Midbrain (tissue), 1 donor: ENCODE measurements around the gene PIK3CB.

Source experiments
- DNase-seq: peaks from one replicate; lab custom pipeline; 2025; lab: John Stamatoyannopoulos, UW

Gene PIK3CB

DNA sequence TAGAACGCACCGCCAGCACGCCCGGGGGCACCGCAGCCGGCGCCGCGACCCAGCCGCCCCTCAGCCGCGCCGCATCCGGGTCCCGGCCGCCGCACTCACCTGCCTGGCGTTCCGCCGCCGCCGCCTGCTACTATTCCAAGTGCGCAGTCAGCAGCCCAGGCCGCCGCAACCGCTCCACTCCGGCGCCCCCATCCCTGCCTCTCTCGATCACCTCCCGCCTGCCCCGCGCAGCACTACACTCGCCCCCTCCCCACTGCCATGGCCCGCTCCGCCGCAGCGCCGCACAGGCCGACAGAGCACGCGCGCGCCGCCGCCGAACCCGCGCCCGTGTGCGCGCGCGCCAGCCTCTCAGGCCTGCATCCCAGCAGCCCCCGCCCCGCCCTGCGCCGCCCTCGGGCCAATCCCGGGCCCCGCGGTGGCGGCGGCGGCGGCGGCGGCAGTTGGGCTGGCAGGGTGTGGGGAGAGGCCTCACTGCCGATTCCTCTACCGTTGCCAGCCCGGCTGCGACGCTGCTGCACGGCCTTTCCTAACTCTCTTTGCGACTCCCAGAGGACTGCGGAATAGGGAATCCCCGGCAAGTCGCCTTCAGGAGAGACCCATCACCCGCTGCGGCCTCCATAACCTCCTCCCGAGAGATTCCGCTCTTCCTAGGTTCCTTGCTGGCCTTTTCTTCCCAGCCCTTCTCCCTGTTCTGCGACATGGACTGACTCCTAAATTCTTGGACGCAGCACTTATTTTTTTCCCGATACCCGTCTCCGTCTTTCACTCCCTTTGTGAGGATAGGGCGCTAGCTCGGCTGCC is at the start of gene PIK3CB:
PIK3CB (minus strand) TSS at position 333 of the 801 bp plus-strand sequence. CDS start 75,585 bp downstream, outside the sequence.
- peak; percentile 89 for DNase-seq

DNA sequence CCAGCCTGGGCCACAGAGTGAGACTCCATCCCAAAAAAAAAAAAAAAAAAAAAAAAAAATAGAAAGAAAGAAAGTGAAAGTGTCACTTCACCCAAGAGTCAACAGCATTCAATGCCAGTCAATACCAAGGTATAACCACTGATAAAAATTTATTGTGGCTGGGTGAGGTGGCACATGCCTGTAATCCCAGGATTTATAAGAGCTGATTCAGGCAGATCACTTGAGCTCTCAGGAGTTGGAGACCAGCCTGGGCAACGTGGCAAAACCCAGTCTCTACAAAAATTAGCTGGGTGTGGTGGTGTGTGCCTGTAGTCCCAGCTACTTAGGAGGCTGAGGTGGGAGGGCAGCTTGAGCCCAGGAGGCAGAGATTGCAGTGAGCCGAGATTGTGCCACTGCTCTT is 46.5 kb upstream of the PIK3CB start:
- DNase-seq: no peak

DNA sequence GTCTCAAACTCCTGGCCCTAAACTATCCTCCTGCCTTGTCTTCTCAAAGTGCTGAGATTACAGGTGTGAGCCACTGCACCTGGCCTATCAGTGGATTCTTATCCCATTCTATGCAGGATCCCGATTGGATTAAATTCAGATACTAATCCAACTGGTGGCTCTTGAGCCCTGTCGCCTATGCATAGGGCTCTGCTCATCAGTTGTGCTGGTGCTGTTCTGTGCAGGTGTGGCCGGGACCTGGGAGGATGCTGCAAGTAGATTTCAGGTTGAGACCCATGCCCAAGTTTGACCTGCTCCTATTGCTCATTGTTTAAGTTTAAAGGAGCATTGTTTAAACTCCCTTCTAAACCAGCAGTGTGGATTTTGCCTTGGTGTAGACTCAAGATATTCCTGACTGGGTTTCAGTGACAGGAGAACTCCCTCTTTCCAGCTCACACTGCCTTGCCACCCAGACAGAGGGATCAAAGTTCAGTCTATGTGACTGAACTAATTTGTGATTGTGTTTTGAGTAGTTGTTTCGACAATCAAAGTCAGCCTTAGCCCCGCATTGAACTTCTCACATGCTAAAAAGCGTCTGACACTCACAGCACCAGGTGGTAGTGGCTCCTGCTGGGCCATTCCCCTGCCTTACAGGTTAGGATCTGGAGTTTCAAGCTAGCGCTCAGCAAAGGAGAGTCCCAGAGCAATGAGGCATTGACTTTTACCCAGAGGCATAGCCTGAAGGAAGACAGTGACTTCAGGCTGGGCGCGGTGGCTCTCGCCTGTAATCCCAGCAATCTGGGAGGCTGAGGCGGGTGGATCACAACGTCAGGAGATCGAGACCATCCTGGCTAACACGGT is 45.0 kb upstream of the PIK3CB start:
- DNase-seq: no peak

DNA sequence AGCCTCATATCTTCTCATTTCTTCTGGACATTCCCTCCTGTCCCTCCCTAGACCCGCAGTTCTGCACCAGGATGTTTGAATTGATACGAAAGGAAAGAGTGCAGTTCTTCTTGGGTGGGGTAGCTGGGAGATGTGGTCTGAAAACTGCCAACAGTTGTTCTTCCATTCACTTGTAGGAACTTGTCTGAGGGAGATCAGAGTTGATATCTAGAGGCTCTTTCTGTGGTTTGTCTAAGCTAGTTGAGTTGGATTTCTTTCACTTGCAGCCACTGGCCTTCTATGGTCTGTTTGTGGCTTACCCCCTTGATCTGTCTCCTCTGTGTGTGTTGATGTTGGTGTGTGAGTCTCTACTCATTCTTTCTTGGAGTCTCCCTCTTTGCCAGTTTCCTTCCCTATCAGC is 42.5 kb upstream of the PIK3CB start:
- DNase-seq: no peak

DNA sequence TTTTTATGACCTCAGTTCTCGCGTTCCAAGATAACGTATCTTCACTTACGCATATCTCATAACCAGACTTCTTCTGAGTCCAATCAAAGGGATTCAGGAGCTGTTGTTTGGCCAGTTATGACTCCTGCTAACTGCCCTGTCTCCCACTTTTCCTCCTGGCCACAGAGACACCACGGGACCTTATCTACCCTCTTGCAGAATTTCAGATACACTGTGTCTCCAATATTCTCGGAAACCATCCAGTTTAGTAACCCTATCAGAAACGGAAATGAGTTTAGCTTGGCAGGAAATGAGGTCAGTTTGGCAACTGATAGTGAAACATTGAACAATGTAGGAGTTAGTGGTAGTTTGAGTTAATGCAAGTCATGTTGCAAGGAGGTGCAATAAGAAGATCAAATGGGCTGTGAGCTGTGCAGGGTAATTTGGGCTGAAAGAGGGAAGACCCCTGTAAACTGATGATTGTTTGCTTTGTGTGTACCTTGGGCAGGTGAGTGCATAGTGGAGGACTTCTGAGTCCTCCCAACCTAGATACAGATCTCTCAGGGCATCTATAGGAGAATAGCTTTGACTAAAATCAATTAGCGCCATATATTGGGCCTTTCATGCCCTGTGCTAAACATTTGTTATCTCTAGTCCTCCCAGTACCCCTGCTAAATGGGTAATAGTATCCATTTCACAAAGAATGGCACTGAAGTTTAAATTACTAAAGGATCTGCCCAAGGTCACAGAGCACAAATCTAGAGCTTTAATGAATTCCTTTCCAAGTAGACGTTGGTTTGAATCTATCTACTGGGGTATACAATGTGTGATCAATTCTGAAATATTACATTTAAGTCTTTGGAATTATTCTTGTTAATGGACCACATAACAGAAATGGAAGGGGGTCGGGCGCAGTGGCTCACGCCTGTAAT is 41.3 kb upstream of the PIK3CB start:
- no peak for DNase-seq

DNA sequence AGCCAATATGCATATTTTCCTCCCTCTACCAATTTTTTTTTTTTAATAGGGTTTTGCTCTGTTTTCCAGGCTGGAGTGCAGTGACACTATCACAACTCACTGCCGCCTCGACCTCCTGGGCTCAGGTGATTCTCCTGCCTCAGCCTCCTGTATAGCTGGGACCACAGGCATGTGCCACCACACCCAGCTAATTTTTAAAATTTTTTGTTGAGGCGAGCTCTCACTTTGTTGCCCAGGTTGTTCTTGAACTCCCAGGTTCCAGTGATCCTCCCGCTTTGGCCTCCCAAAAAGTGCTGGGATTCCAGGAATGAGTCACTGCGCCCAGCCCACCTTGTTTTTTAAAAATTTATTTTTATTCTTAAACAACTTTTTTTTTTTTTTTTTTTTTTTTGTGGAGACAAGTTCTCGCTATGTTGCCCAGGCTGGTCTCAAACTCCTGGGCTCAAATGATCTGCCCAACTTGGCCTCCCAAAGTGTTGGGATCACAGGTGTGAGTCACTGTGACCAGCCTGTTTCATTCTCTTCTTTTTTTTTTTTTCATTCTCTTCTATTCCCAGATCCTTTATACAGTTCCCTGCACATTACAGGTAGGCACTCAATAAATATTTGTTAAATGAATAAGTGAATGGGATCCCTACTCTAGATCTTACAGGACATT is 40.5 kb upstream of the PIK3CB start:
- DNase-seq: no peak

DNA sequence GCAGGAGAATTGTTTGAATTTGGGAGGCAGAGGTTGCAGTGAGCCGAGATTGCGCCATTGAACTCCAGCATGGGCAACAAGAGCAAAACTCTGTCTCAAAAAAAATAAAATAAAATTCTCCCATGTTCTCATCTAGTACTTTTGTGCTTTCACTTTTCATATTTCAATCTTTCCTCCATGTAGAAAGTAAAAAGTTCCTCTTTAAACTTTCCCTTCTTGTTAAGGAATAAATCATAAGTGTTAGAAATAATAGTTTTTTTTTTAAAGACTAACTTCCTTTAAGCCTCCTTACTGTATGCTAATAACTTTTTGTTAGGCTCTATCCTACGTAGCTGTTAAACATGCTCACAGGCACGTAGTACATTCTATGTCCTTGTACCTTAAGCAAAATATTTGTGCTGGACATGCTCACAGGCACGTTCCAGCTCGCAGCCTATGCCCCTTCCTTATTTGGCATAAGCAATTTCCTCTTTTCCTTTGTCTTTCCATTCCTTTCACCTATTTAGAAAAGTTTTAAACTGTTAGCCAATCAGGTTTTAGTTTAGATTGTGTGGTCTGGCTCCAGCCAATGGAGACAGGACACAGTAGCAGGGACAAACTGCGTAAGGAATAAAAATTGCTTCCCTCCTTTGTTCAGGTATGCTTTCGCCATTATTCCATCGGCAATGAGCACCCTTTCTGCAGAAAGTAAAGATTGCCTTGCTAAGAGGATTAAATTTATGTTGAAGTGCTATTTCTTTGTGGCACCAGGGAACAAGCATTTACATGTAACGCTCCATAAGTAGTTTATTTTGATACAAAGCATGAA is 38.9 kb upstream of the PIK3CB start:
- DNase-seq: no peak

DNA sequence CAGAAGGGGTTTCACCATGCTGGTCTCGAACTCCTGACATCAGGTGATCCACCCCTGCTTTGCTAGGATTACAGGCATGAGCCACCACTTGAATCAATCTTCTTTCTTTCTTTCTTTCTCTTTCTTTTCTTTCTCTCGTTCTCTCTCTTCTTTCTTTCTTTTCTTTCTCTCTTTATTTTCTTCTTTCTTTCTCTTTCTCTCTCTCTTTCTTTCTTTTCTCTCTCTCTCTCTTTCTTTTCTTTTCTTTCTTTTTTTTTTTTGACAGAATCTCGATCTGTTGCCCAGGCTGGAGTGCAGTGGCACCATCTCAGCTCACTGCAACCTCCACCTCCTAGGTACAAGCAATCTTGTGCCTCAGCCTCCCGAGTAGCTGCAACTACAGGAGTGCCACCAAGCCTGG is 37.9 kb upstream of the PIK3CB start:
- no peak for DNase-seq

DNA sequence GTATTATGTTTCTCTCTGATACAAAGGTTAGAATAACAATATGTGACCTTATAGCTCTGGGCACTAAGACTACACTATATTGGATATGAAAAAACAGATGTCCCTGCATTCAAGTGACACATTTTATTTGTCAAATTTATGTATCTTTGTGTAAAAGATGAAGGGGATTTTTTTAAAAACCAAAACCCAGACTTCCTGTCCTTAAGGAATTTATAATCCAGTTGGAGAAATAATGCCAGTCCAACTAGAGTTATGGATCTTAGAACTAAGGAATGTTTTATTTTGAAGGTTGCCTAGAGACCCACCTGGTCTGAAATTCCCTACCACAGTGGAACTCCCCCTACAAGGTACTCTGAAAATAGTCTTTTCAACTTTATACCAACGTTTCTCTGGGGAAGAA is 33.3 kb upstream of the PIK3CB start:
- no peak for DNase-seq

DNA sequence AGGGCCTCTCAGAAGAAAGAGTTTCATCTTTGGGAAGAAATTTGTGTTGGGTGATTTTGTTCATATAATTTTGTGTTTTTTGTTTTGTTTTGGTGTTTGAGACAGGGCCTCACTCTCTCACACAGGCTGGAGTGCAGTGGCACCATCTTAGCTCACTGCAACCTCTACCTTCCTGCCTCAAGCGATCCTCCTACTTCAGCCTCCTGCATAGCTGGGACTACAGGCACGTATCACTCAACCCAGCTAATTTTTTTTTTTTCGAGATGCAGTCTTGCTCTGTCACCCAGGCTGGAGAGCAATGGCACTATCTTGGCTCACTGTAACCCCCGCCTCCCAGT is 29.0 kb upstream of the PIK3CB start:
- no peak for DNase-seq

DNA sequence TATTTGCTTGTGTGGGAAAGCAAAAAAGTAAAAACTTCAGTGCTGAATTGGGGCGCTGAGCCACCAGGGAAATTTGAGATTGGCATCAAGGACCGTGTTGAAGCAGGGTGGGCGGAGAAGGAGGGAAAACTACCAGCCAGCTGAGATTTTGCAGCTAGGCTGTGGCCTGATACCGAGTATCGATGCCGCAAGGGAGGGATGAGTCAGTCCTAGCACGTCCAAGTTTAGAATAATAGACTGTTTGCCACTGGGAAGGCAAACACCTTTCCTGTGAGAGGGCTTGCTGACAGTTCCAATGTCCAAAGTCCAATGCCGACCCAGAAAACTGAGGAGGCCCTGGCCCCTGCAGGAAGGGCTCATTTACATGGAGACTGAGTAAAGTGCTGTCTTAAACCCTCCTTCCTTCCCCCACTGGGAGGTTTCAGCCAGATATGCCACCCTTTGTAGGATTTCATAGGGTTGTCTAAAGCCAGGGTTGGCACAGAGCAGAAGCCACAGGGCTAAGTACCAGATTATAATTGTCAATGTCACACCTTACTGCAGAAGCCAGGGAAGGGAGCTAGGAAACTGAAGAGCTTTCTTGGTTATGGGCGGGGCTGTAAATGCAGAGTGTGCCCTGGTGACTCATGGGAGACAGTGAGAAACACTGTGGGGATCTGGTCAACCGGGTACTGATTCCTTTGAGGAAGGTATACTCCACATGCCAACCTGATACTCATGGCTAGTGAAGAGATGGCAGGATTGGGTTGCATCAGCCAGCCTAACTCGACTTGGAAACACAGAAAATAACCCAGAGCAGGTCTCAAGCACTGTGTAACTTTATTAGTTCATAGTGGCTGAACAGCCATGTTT is 28.4 kb upstream of the PIK3CB start:
- DNase-seq: no peak

DNA sequence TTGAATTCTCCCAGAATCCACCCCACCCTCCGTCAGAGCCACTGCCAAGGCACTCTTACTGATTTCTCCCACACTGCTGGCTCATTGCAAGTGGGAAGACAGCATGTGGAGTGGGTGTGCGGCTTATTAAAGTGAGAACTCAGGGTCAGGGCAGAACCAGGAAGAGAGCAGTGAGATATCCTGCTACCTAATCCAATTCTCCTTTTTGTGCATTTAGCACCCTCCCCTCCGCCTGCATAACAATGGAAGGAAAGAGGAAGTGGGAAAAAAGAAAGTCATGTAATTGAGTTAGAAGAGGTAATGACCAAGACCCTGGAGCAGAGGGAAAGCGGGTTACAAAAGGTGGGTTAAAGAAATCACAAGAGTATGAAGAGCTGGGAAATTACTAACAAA is 27.8 kb upstream of the PIK3CB start:
- DNase-seq: no peak

DNA sequence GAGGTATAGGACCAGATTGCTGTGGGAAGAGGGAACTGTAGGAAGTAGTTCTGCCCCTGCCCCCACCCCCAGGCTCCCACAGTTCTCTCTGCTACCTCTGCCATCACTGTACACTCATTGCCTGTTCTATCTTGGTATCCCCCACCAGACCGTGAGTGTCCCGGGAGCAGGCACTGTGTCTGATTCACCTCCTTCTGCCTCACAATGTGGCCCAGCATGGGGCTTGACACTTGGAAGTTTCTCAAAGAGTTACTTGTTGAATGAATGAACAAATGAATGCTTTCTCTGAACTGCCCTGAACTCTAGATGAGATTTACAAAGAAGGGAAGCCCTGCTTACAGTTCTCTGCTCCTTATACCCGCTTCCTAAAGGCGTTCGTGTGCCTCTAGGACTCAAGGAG is 27.1 kb upstream of the PIK3CB start:
- DNase-seq: no peak

DNA sequence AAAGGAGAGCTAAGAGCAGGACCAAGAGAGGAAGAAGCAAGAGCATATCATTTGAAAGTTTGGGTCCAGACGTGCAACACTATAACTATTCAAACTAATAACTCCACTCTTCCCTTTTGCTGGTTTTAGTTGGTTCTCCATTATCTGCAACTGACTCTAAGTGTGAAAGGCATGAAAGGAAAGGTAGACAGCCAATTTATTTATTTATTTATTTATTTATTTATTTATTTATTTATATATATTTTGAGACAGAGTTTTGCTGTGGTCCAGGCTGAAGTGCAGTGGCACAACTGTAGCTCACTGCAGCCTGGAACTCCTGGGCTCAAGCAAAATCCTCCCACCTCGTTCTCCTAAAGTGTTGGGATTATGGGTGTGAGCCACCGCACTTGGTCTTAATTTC is 22.1 kb upstream of the PIK3CB start:
- DNase-seq: no peak

DNA sequence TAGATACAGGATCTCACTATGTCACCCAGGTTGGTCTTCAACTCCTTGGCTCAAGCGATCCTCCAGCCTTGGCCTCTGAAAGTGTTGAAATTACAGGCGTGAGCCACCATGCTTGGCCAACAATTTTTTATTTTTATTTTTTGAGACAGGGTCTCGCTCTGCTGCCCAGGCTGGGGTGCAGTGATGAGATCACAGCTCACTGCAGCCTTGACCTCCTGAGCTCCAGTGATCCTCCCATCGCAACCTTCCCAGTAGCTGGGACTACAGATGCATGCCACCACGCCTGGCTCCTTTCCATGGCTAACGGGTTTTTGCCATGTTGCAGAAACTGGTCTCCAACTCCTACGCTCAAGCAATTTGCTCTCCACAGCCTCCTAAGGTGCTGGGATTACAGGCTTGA is 20.2 kb upstream of the PIK3CB start:
- DNase-seq: no peak

DNA sequence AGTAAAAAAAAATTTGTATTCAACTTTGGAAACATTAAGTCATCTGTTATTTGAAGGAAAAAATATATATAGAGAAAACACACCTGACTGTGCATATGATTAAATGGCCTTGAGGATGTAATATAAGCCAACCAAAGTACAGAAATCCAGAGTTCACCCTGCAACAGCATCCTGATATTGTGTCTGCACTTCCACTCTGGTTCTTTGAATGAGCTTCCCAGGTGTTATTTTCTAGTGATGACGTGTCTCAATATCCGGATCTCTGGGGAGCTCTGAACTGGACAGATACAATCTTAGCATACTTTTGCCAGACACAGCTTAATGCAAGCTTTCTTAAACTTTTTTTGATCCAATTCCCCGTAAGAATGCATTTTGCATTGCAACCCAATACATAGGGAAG is 19.5 kb upstream of the PIK3CB start:
- DNase-seq: no peak

DNA sequence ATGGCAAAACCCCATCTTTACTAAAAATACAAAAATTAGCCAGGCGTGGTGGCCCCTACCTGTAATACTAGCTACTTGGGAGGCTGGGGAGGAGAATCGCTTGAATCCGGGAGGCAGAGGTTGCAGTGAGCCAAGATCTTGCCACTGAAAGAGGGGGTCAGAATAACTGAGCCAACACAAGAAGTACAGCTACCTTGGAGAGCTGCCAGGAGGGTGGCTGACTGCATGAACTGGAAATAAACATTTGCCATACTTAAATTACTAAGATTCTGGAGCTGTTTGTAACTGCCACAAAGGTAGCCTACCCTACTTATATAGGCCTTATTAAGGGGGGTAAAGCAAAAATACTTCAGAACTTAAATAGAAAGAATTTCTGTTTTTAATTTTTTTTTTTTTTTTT is 15.4 kb upstream of the PIK3CB start:
- DNase-seq: no peak

DNA sequence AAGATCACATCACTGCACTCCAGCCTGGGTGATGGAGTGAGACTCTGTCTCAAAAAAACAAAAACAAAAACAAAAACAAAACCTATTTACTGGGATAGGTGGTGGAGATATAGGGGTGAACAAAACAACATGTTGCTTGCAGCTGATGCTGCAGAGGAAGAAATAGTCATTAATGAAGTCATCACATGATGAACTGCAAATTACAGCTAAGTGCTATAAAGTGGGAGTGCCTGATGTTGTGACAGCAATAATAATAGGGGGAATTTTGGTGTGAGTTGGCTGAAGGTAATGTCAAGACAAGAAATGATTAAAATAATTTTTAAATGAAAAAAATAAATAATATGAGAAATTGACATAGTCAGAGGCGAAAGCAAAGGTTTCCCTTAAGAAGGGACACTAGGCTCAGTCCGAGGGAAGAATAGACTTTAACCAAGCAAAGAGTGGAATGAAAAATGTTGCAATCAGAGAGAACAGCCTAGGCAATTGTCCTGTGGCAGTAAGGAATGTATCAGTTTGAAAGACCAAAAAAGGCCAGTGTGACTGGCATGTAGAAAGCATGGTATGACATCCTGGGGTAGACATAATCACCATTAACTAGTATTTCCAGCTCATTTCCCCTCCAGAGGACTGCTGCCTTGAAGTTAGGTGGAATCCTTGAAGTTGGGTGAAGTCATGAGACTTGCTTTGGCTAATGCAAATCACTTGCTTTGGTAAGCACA is 14.7 kb upstream of the PIK3CB start:
- no peak for DNase-seq

DNA sequence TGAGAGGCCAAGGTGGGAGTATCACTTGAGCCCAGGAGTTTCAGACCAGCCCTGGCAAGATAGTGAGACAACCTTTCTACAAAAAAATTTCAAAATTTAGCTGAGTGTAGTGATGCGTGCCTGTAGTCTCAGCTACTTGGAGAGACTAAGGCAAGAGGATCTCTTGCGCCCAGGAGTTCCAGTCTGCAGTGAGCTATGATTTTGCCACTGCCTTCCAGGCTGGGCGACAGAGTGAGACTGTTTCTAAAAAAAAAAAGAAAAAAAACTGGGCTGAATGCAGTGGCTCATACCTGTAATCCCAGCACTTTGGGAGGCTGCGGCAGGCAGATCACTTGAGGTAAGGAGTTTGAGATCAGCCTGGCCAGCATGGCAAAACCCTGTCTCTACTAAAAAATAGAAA is 14.0 kb upstream of the PIK3CB start:
- no peak for DNase-seq
